K562 (cell line): Measurements from ENCODE around the gene CFAP90. TPM values are rescaled to one million over a fixed set of nuclear protein-coding genes. Genes with fewer than 3 reads are reported as not detected.

ENCODE experiments used
- ATAC-seq: fragments of 200-7000 bp; cut with Tn5 transposase; 3 replicates; pipeline ENCODE4 v1.9.1; 2020; ENCODE audit warnings: moderate library complexity
- BruUV-seq: library from RNA; stranded (reverse); fragments of 400-500 nt; replicated peaks from 2 replicates; lab custom pipeline; 2021; lab: Mats Ljungman, UMichigan
- CTCF ChIA-PET: fragments of 300-600 bp; formaldehyde crosslinking; extraction: SDS; loops from one replicate; lab custom pipeline; 2021; ENCODE audit warnings: low intra/inter-chr PET ratio; lab: Yijun Ruan, JAX
- POLR2A ChIA-PET: fragments of 300-600, 350-650 bp; sonication (Branson Sonifier 250); formaldehyde crosslinking; extraction: SDS; loops from one replicate; lab custom pipeline; 2021; ENCODE audit warnings: antibody characterized with exemption, inconsistent platforms; lab: Yijun Ruan, JAX
- DNase-seq, 4 experiments: peaks; one replicate each; pipeline versions ENCODE4 v3.0.0 to v3.0.0-alpha.2; 2011 to 2018; ENCODE audit warnings: low spot score in 3 of 4, mixed read lengths in 3 of 4; ENCODE audit errors: extremely low read depth in 1 of 4
- FAIRE-seq: peaks from 2 replicates; lab custom pipeline; 2011; peaks lifted over from hg19 to GRCh38; lab: Jason Lieb, UNC
- H2AFZ ChIP-seq: 2 replicates; pipeline ENCODE4 v1.6.0; 2011; ENCODE audit warnings: low read depth, low read length, control low read depth, inconsistent platforms
- H3K27ac ChIP-seq: fragments of 200-600 bp; 3 replicates; pipeline ENCODE4 v1.8.0; 2011; ENCODE audit warnings: low read depth, mild to moderate bottlenecking, control low read depth, inconsistent platforms, low read length, moderate library complexity, mixed read lengths; ENCODE audit errors: extremely low read depth
- H3K27me3 ChIP-seq, 2 experiments: fragments of 300-600 bp in 1 of 2; 2 replicates in 1 of 2; 3 replicates in 1 of 2; pipeline versions ENCODE4 v1.6.0 to v1.8.0; 2011; ENCODE audit warnings: inconsistent platforms in 2 of 2, low read length in 2 of 2, mild to moderate bottlenecking in 1 of 2, mixed read lengths in 1 of 2, moderate library complexity in 1 of 2; ENCODE audit not compliant: control insufficient read depth in 2 of 2, insufficient read depth in 2 of 2
- H3K36me3 ChIP-seq: fragments of 300-600 bp; 3 replicates; pipeline ENCODE4 v1.8.0; 2011; ENCODE audit warnings: mild to moderate bottlenecking, low read length, inconsistent platforms; ENCODE audit not compliant: control insufficient read depth, insufficient read depth
- H3K4me1 ChIP-seq, 2 experiments: fragments of 200-600 bp in 1 of 2; replicated peaks in 1 of 2; 2 replicates in 1 of 2; 3 replicates in 1 of 2; pipeline versions ENCODE4 v1.5.1 to v1.8.0; 2011; ENCODE audit warnings: inconsistent platforms in 2 of 2, low read length in 2 of 2, mild to moderate bottlenecking in 1 of 2, mixed read lengths in 1 of 2, moderate library complexity in 1 of 2; ENCODE audit not compliant: control insufficient read depth in 2 of 2, insufficient read depth in 2 of 2
- H3K4me2 ChIP-seq: 2 replicates; pipeline ENCODE4 v1.6.1; 2011; ENCODE audit warnings: low read length, control low read depth, inconsistent platforms, mixed read lengths; ENCODE audit not compliant: insufficient read depth
- H3K4me3 ChIP-seq: fragments of 200-600 bp; sonication (generic), shearing (Covaris generic); 2 replicates; pipeline ENCODE4 v1.5.1; 2016; ENCODE audit warnings: control low read depth, inconsistent platforms
- H3K79me2 ChIP-seq: fragments of 200-600 bp; 3 replicates; pipeline ENCODE4 v1.8.0; 2011; ENCODE audit warnings: low read length, inconsistent platforms; ENCODE audit not compliant: control insufficient read depth, insufficient read depth
- H3K9ac ChIP-seq, 2 experiments: 2 replicates each; pipeline versions ENCODE4 v1.6.0 to v1.6.1; 2011; ENCODE audit warnings: low read depth in 2 of 2, low read length in 2 of 2, control low read depth in 1 of 2, inconsistent platforms in 1 of 2, mild to moderate bottlenecking in 1 of 2, mixed read lengths in 1 of 2; ENCODE audit not compliant: insufficient read depth in 1 of 2
- H3K9me1 ChIP-seq: one replicate; pipeline ENCODE4 v1.6.0; 2011; ENCODE audit warnings: inconsistent platforms, mild to moderate bottlenecking, low read length, moderate library complexity; ENCODE audit not compliant: control insufficient read depth, insufficient read depth
- H3K9me3 ChIP-seq: replicated peaks from 2 replicates; pipeline ENCODE4 v1.5.1; 2011; ENCODE audit warnings: low read depth, low read length, inconsistent platforms; ENCODE audit not compliant: control insufficient read depth, insufficient read depth
- H4K20me1 ChIP-seq: replicated peaks from 2 replicates; pipeline ENCODE4 v1.6.1; 2011; ENCODE audit warnings: low read length, inconsistent platforms, mixed read lengths; ENCODE audit not compliant: control insufficient read depth, insufficient read depth
- FOXJ3 ChIP-seq: sonication (generic); formaldehyde crosslinking; IDR thresholded peaks from 2 replicates; pipeline ENCODE4 v1.4.0; 2020; ENCODE audit warnings: mild to moderate bottlenecking, missing genetic modification reagents
- HNRNPUL1 ChIP-seq: fragments of 200-400 bp; formaldehyde crosslinking; IDR thresholded peaks from 2 replicates; pipeline ENCODE4 v1.6.1; 2017; ENCODE audit warnings: low read length
- SMC3 ChIP-seq: conservative IDR thresholded peaks from 2 replicates; pipeline ENCODE4 v1.6.1; 2011; ENCODE audit warnings: low read depth, low read length, improper control_type of control experiment; ENCODE audit not compliant: insufficient read depth
- WGBS: fragments of 100-300 bp; shearing (Covaris generic); methylation state at CpG from one replicate; pipeline ENCODE4 v1.1.6; 2016; ENCODE audit warnings: low coverage, mixed read lengths; ENCODE audit not compliant: insufficient coverage; ENCODE audit errors: missing lambda C conversion rate; 5-methylcytosine and 5-hydroxymethylcytosine counted together
- in situ Hi-C: fragments of 300-500 bp; cut with MboI; formaldehyde crosslinking; loops from 4 replicates; pipeline ENCODE4 v1.15.0; 2018; ENCODE audit warnings: inconsistent platforms, mixed read lengths
- intact Hi-C: fragments of 100-400 bp; cut with micrococcal nuclease; formaldehyde crosslinking; loops from 2 replicates; pipeline ENCODE4 v1.14.2; 2022
- polyA plus RNA-seq, 8 experiments: library from polyadenylated mRNA; depleted of rRNA in 4 of 8; stranded (reverse) in 5 of 8; unstranded in 3 of 8; fragments of >200 nt; fragmentation: Nextera tagmentation in 2 of 8; fragmentation: Illumina TruSeq in 1 of 8; extraction: Ambion mirVana in 2 of 8; extraction: Trizol in 1 of 8; gene quantifications; 2 replicates each; pipeline versions ENCODE4 v1.2.1 to v1.2.3, GENCODE V29; 2011 to 2014; ENCODE audit warnings: inconsistent platforms in 1 of 8, missing spikeins in 1 of 8
- total RNA-seq, 7 experiments: library from RNA; depleted of rRNA in 6 of 7; stranded (reverse); fragments of >200 nt in 6 of 7; fragmentation: Illumina TruSeq in 2 of 7; extraction: Trizol in 2 of 7; gene quantifications; 2 replicates each; pipeline versions ENCODE4 v1.2.1 to v1.2.3, GENCODE V29; 2011 to 2021; ENCODE audit warnings: low replicate concordance in 1 of 7
- TF ChIP-seq, protein P1 (sequence below), 3 experiments: fragments of 200-800 bp in 1 of 3; sonication (Bioruptor generic) in 1 of 3; sonication (generic) in 1 of 3; formaldehyde crosslinking in 1 of 3; IDR thresholded peaks; 2 replicates each; pipeline versions ENCODE4 v1.6.1 to v1.8.0; 2016 to 2022; ENCODE audit warnings: mild to moderate bottlenecking in 2 of 3, missing compliant biosample characterization in 2 of 3, missing genetic modification characterization in 2 of 3, missing genetic modification reagents in 1 of 3

CFAP90 gene
- total and polyA plus RNA-seq, 9 of the 15 experiments (the other 6 are each of a cell fraction or from before 2014, with no cell fraction given): not detected

DNA sequence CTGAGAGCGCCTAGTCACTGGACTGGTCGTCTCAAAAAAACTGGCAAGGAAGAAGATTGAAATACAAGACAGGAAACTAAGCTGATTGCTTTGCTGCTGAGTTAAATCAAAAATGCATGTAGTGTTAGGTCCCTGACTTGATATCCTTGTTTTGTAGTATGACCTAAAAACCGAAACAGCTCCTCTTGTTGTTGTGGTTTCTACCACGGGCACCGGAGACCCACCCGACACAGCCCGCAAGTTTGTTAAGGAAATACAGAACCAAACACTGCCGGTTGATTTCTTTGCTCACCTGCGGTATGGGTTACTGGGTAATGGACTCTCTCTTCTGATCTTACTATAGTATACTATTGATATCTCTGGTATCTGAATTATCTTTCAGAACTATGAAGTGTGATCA is 22.3 kb upstream of the CFAP90 start:
- Histone ChIP-seq H3K36me3 (peaks cover 80% of the 10 kb centered on the region), H3K27me3 (no peaks in the 10 kb centered on the region), H3K4me2 (no peak overlapping the region)
- CTCF ChIA-PET: no interaction called here
- no peak for TF ChIP-seq HNRNPUL1
- TF ChIP-seq, protein P1, sequence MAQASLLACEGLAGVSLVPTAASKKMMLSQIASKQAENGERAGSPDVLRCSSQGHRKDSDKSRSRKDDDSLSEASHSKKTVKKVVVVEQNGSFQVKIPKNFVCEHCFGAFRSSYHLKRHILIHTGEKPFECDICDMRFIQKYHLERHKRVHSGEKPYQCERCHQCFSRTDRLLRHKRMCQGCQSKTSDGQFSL (CRISPR knock-in tag; IDR thresholded peaks at IDR 0.05): no peak
- TF ChIP-seq, protein P1 (tag; IDR thresholded peaks at IDR 0.05): no peak
- TF ChIP-seq SMC3: no peak
- TF ChIP-seq FOXJ3 (CRISPR knock-in tag): no peak
- TF ChIP-seq, all 486 proteins: peak for 0
- H3K27ac ChIP-seq: no peak overlapping the region
- peaks cover 87% of the 10 kb centered on the region for H3K79me2 ChIP-seq
- no peak overlapping the region for H3K4me3 ChIP-seq
- DNase-seq: no peak
- peaks cover 3% of the 10 kb centered on the region for H3K9me1 ChIP-seq
- peaks cover 16% of the 10 kb centered on the region for H4K20me1 ChIP-seq
- BruUV-seq: no TSS peak
- POLR2A ChIA-PET: interaction anchor here (0.9 kb wide), 1 partner anchor 13 kb away, joined by 4 read pairs; no protein-coding TSS in a partner anchor
- intact Hi-C loops (no loop called here), in situ Hi-C loops (no loop called here)
- no peak for FAIRE-seq
- no peak overlapping the region for H2AFZ ChIP-seq
- H3K9ac ChIP-seq: no peak overlapping the region
- no peak for ATAC-seq
- 94% methylated on average over 9 of the region's 9 CpGs for WGBS
- H3K4me1 ChIP-seq: peaks cover 4 to 6% of the 10 kb centered on the region in 2 experiments; a peak in 3 of 5 replicates
- no peaks in the 10 kb centered on the region for H3K9me3 ChIP-seq
